Left renal cortex interstitium (tissue), 4 donors: Measurements from ENCODE around the gene SCN5A. TPM values are rescaled to one million over a fixed set of nuclear protein-coding genes. Genes with fewer than 3 reads are reported as not detected.

Source experiments
- DNase-seq, 4 donors: peaks; one replicate each; pipeline ENCODE4 v3.0.0-alpha.2; 2013; ENCODE audit warnings: low read depth in 4 of 4, low spot score in 2 of 4, missing footprints in 1 of 4
- polyA plus RNA-seq, 4 donors: library from polyadenylated mRNA; unstranded; fragments of 120-200 nt; gene quantifications; one replicate each; pipeline ENCODE4 v1.2.1, GENCODE V29; 2013; ENCODE audit not compliant: insufficient read length in 4 of 4

The SCN5A gene
- polyA plus RNA-seq, 4 donors, result 0.95 to 2.1 (median 1.1) TPM

DNA sequence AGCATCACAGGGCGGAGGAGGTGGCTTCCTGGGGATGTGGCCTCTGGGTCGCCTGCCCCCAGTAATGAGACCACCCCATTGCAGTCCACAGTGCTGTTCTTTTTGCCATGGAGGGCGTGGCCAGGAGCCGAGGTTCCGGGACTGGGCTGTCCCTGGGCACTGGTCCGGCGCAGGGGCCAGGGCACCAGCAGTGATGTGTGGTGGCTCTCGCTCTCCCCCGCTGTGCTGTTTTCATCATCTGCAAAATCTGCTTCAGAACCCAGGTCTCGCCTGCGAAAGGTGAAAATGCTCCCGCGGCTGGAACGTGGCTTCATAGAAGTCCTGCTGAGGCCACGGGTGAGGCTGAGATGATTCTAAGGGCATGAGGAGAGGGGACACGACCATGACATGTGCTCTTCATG is 45.8 kb downstream of the SCN5A start:
- no peak for DNase-seq

DNA sequence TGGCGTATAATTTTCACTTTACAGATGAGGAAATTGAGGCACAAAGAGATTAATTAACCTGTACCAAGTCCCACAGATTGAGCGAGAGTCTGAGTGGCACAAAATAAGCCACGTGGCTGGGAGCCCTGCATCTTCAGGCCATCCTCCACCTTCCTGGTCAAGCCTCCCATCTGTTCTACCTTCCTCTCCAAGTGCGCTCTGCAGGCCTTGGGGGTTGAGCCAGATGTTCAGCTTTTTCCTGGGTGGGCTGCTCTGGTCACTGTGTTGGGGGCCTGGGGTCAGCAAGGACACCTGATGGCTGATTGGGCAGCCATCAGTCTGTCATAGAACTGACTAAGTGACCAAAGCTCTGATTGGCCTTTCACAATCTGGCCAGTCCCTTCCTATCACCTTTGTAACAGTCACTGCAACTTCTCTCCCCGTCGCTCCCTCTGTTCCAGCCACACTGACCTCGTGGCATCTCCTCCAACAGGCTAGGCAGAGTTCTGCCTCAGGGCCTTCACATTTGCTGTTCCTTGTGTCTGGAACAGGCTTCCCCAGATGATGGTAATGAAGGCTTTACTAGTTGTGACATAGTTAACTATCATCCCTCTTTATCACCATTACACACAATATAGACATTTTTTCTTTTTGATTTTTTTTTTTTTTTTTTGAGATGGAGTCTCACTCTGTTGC is 46.8 kb downstream of the SCN5A start:
- DNase-seq, result no peak

DNA sequence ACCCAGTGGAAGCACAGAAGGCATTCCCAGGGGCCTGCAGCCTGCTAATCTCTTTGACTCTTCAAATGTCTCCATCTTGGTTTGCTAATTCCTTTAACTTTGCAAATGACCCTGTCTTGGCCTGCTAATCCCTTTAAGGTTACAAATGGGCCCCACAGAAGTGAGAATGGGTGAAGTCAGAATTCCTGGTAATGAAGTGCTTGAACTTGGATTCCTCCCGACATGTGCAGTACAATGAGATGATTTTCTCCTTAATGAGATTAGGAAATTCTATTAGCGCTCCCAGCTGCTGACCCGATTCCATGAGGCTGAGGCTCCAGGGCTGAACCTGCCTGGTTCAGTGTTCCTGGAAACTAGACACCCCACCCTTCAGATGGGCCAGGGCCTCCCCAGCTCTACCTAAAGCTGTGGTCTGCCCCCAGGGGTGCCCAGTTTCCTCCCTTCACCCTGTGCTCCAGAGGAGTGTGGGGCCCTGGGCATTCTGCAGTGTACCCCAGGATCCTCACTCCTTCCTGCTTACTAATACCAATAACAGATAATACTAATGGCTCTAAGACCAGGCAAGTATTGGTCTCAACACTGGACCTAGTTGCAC is 47.4 kb downstream of the SCN5A start:
- no peak for DNase-seq

DNA sequence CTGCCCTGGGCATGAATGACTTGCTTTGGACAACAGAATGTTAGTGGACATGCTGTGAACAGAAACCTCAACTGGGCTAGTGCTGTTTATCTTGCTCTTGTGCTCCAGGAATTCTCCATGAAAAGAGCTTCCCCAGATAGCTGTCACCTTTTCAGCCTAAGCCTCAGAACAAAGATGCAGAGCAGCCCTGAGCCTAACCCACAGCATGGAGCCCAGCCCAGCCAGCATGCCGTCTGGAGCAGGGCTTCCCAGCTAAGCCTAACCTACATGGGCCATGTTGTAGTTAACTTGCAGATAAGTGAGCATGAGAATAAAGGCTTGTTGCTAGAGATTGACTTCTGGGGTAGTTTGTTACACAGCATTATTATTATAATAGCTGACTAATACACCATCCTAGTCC is 48.9 kb downstream of the SCN5A start:
- DNase-seq, result no peak

DNA sequence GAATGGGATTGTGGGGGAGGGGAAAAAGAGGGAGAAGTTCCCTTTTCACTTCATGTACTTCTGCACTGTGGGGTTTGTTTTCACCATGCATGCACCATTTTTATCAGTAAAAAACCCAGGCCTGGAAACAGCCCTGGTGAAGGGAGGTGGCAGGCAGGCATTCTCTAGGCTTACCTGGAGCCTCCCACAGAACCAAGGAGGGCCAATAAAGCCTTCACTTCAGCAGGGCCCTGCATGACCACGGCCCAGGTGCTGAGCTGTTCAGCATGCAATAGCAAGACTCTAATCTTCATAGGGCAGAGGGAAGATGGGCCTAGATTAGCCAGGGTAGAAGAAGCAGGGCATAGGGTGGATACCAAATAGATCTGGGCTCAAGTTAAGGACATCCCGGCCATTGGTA is 49.6 kb downstream of the SCN5A start:
- DNase-seq, result no peak

DNA sequence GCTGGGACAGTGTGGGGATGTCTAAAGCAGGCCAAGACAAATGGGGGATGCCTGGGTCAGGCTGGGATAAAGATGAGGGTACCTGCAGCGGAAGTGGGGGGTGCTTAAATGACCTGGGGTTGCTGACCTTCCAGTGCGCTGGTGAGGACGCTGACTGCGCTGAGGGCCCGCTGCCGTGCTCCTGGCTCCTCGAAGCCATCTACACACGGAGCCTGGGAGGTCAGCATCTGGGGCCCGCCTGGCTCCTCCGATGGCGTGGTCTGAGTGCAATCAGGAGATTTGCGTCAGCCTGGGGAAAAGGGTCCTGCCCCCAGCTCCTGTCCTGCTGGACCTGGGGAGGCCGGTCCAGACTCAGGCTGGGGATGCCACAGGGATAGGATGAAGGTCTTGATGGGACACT is 50.7 kb downstream of the SCN5A start:
- DNase-seq, result no peak

DNA sequence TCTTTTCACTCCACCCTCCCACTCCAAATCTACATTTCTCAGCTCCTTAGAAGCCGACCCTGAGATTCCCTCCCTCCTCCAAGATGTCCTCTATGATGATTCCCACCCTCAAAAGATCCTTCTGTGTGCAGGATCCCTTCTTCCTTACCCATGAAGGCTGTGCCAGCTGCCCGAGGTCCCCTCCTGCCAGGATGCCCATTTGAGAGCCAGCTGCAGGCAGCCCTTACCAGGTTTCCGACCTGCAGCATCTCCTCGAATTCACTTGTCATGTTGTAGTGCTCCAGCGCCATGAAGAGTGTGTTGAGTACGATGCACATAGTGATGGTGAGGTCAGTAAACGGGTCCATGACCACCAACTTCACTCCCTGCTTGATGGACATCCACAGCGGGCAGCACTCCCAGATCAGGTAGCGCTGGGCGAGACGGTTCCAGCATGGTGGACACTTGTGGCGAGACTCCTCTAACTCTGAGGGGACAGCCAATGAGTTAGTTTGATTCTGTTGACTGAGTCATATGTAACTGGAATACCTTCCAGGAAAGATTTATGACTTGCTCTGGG is 51.9 kb downstream of the SCN5A start:
- DNase-seq, result no peak

DNA sequence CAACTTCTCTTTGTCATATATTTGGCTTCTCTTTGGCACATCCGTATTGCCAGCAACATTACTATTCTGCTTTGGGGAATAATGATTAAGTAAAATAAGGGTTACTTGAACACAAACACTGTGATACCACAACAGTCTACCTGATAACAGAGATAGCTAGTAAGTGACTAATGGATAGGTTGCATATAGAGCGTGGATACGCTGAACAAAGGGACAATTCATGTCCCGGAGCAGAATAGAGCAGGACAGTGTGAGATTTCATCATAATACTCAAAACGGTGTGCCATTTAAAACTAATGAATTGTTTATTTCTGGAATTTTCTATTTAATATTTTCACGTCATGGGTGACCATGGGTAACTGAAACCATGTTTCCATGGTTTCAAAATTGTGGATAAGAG is 54.1 kb downstream of the SCN5A start:
- no peak for DNase-seq

DNA sequence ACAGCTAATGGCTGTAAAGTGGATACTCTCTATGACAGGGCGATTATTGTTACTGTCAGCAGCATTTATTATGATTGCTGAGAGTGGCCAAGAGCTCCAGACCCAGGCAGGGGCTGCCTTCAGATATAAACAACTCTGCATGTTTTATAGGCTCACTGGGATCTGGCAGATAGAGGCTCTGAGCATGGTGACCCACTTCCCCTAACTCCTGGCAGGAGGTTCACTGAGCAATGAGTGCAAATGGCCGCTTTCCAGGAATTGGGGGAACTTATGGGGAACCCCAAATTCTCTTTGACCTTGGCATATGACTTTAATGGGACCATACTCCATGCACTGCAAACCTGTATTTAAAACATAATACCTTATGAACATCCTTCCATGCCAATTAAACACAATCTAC is 59.0 kb downstream of the SCN5A start:
- DNase-seq, result no peak

DNA sequence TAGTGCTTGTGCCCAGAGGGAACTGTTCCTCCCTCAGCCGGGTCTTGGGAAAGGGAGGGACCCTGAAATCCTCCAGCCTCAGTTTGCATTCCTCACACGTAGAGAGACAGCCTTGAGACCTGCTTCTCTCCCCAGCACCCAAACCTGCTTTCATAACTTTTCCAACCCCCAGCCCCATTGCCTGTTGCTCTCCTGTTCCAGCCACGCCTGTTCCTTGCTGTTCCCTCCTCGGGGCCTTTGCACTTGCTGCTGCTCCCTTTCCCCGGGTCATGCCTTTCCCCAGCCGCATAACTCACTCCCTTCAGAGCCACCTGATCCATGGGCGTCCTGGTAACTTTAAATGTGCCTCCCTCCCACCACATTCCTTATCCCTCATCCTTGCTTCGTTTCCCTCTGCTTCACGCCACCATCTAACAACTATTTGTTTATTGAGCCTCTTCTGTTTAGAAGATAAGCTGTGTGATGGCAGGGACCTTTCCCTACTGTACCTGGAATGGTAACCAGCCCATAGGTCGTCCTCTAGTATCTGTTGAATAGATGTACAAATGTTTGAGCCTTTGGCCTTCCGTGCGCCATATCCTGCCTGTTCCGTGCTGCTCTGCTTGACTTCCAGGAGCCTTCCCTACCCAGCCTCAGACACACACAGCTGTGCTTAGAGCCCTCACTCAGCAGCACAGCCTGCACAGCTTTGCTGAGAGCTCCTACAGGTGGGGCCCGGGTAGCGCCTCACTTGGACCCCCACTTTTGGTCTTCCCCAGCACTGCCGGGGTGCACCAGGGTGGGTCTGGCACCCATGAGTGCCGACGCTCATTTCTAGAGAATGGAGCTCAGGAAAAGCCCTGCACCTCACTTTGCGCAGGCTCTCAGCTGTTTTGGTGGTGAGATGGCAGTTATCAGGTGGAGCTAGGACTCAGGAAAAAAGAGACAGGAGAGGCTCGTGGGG is 60.2 kb downstream of the SCN5A start:
- no peak for DNase-seq

DNA sequence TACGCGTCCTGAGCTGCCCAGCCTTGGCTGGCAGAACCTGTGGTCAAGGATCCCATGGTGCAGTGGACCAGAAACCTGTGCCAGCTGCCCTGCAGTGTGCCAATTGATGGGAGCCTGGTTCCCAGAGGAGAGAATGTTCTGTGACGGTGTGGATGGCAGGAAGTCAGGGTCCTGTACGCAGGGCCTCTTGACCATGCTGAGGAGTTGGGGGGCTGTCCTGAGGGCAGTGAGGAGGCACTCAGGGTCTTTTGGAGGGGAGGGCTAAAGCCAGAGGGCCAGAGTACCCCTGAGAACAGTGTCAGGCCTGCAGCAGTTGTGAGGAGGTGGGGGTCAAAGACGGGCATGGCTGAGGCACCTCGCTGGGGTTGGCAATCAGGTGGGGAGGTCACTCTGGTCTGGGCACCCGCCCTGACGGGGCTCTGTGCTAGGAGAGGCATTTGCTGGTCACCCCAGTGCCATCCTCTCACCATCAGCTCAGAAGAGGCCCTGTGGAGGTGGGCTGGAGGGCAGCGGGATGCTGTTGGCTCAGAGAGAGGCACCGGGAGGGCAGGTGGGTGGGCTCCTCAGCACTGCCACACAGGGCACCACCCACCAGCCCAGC is 61.0 kb downstream of the SCN5A start:
- DNase-seq, result no peak

DNA sequence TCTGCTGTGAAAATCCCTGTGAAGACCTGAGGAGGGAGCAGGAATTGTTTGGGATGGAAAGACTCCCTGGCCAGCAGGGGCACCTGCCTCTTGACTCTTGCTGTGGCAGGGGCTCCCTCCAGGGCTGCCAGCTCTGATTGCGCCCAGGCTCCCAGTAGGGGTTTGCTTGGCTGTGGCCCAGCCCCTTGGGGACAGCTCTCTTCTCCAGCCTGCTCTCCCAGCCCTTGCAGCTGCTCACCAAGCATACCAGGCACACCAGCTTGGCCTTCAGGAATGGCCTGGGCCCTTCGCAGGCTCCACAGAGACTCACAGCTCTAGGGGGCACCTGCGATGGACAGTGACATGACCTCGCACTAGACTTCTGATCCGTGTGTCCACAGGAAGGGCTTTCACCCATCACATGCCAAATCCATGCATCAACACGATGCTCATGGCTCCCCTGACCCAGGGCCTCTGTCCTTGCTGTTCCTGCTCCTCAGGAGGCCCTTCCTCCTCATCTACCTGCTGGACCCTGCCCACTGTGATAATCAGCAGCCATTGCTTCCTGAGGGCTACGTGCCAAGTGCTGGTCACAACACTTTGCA is 61.8 kb downstream of the SCN5A start:
- DNase-seq, result no peak

DNA sequence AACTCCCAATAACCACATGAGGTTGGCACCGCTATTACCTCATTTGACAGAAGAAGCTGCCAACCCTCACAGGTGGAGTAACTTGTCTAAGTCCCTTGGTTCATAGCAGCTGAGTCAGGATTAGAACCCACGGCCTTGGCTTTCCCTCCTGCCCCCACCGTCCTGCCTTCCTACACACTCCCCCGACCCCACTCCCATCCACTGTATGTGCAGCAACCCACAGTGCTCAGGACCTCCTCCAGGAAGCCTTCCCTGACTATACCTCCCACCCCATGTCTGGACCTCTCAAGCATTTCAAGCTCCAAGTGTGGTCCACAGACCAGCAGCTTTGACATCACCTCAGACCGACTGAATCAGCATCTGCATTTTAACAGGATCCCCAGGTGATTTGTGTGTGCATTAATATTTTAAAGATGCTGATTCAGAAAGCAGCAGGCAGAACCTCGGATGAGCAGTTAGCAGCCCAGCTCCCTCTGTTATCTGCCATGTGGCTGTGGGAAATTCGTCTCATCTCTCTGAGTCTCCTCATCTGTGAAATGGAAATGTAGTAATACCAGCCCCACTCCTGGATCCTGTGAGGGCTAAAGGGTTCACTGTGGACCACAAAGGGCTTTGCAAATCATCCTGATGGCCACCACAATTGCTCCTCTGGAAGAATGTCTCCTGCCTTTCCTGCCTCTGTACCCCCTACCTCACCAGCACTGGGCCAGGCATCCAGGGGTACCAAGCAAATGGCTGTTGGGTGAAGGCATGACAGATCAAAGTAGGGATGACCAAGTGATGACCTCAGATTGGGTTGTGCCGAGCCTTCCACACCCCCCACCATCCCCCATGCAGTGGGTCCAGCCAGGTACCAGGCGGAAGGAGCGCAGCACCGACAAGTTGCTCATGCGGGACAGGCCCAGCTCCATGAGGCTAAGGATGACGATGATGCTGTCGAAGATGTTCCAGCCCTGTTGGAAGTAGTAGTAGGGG is 62.7 kb downstream of the SCN5A start:
- DNase-seq, result no peak

DNA sequence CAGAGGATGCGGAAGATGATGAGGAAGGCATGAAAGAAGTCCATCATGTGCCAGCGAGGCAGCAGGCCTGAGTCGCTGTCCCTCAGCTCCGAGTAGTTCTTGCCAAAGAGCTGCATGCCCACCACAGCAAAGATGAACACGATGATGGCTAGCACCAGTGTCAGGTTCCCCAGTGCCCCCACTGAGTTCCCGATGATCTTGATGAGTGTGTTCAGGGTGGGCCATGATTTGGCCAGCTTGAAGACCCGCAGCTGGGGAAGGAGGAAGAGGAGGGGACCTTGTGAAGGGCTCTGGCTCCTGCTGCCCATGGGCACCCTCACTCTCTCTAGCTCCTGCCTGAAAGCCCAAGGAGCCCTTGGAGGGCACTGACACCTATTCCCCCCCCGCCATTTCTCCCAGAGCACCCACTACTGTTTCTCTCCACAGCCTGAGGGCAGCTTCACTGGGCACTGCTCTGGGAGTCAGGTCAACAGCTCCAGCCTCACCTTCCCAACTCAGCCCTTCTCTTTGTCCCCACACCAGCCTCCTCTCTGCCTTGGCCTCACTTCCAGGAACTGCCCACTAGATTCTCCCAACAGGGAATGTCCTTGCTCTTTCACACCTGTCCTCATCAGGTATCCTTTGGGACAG is 63.6 kb downstream of the SCN5A start:
- DNase-seq, result no peak

DNA sequence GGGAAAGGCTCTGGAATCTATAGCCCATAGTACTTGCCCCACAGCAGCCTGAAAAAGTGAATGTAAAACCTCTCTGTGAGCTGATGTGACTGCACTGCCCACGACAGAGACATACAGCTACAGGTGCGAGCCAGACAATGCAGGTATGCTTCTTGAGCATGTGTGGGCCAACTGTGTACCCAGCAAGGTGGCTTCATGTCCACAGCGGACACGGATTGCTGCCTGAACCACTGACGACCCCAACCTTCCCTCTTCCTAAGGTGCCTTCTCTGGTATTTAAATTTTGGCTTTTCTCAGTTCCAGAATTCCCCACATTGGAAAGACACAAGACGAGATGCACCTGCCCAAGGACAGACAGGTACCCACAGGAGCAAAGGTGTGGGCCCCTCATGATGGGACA is 65.8 kb downstream of the SCN5A start:
- DNase-seq, result no peak

DNA sequence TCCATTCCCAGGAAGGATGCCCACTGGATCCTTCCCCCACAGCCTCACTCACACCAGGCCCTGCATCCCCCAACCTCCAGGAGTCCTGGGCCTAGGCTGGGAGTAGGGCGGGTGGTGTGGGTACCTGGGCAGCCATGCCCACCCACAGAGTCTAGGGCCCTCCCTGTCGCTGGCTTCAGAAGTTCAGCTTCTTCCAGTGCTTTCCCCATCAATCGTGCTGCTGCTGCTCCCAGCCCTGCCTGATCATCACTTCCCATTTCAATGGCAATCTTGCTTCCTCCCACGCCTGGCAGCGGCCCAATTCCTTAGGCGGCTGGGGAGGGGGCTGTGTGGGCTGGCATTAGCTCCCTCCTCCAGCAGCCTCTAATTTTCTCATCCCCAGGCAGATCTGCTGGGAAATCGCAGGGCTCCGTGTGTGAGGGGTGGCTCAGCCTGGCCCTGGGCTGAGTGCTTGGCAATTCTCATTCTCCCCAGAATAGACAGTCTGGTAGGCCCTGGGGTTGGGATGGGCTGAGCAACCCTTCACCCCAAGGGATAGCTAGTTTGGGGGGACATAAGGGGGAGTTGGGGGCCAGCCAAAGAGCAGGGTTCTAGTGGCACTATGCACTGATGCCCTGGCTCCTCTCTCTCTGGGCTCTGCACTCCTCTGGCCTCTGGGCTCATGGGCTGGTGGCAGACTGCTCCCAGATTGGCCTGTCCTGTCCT is 66.4 kb downstream of the SCN5A start:
- DNase-seq, result peak in 2 of 4 donors; percentile 6 to 15

DNA sequence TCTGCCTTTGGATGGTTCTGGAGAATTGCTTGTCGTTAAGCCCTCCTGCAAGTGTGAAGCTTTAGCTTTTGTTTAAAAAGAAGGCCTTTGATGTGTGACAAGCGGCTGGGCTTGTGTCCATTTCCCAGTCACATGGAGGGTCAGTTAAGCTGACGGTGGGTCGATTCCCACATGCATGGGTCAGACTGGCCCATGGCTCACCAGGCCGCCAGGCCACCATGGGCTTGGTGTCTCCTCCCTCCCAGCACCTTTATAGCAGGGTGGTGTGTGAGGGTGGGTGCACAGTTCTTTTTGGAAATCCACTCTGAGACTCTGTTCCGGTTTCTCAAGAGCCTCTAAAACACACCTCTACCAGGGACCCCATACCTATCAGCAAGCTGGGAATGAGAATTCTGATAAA is 67.2 kb downstream of the SCN5A start:
- no peak for DNase-seq

DNA sequence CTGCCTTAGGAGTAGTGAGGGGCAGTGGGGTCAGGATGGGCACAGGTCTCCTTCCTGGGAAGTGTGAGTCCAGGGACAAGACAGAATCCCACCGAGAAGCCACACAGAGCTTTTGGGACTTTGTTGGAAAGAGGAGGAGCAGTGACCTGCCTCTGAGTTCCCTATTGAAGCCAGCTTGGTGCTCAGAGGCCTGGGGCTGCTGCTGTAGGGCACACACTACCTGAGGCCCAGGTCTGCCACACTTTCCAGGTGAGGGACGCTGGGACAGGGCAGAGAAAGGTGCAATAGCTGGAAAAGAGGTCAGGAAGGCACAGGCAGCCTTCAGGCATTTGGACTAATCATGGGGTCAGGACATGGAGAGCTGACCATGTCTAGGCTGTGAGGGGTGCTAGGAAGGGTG is 67.7 kb downstream of the SCN5A start:
- no peak for DNase-seq
